GM19240 (cell line): ENCODE results near the gene TXNL4A.
"Not testable (repeated sequence)": the region's sequence is repeated elsewhere in the genome, so short reads cannot be mapped to it uniquely, and the experiment has no call there.

Experiments
- DNase-seq: peaks from one replicate; pipeline ENCODE4 v3.0.0; 2011; ENCODE audit warnings: low spot score; ENCODE audit not compliant: insufficient read length

The TXNL4A gene, protein sequence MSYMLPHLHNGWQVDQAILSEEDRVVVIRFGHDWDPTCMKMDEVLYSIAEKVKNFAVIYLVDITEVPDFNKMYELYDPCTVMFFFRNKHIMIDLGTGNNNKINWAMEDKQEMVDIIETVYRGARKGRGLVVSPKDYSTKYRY

DNA sequence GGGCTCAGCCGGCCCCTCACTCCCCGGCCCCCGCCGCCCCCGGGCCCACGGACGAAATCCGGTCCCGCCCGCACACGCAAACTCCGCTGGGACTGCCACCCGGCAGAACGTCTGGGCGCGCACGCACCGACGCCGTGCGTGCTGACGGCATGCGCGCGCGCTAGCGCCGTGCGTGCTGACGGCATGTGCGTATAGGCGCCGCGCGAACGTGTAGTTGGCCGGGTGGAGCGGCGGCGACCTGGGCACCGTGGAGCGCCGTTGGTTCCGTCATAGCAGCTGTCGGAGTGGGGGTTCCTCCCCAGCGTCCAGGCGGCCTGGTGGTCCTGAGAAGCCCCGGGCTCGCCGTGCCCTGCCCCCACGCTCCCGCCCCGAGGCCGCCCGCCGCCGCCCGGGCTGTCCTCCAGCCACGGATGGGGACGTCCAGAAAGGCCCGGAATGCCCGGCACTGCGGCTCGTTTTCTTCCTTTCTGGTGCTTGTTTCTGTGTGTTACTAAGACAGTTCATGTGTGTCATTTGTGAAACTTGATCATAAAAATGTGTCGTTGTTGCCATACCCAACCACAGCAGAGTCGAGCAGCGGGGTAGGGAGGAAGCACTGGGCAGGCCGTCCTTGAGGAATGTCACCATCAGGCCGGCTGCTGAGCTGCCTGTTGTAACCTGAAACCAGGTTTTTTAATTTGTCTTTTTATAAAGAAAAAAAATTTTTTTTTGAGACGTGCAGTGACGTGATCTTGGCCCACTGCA, at the start of gene TXNL4A:
Gene TXNL4A, minus strand, starts transcription at position 113 of the 744 bp plus-strand sequence. CDS start 171 bp downstream, outside the sequence.
- peak; percentile 60 for DNase-seq

DNA sequence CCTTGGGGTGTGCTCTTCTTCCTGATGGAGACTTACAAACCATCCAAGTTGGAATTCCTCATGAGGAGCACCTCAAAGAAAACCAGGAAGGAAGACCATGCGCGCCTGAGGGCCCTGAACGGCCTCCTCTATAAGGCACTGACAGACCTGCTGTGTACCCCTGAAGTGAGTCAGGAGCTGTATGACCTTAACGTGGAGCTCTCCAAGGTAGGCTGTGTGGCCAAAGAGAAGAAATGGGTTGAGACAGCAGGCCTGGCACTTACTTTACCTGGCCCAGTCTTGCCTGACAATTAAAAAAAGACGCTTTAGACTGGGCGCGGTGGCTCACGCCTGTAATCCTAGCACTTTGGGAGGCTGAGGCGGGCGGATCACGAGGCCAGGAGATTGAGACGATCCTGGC, 48.9 kb upstream of the TXNL4A start:
- DNase-seq: no peak

DNA sequence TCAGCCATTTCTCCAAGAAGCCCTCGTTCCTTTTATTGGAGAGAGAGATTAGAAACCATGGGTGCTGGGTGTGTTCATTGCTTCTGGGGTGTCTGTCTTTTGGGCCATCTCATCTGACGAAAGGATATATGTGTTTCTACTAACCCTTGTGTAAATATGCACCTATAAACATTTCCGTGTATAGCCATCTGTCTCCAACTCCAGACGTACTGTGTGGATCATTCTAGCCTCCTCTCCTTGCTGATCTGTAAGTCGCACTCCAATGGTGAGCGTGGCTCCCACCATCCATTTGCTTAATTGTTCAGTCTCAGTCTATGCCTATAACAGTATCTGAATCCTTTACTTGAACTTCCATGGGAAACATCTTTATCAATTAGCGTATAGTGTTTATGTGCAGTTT, 47.6 kb upstream of the TXNL4A start:
- no peak for DNase-seq

DNA sequence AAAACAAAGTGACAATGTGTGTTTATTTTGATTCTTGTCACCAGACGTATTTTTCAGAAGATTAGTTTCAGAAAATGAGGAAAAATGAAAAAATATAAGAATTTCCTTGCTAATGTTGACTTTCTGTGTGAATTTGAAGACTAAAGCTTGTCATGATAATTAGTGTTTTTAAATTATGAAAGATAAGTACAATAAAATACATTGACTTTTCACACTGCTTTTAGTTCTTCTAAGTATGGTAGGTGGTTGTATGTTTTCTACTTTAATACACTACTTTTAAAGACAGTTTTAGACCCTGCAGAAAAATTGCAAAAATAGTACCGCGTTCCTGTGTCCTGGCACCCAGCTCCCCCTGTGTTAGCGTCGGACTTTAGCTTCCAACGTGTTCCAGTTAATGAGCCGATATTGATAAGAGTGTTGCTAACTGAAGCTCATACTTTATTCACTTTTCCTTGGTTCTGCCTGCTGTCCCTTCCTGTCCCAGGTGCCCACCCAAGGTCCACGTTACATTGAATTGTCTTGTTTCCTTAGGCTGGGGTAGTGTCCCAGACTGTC, 46.6 kb upstream of the TXNL4A start:
- no peak for DNase-seq

DNA sequence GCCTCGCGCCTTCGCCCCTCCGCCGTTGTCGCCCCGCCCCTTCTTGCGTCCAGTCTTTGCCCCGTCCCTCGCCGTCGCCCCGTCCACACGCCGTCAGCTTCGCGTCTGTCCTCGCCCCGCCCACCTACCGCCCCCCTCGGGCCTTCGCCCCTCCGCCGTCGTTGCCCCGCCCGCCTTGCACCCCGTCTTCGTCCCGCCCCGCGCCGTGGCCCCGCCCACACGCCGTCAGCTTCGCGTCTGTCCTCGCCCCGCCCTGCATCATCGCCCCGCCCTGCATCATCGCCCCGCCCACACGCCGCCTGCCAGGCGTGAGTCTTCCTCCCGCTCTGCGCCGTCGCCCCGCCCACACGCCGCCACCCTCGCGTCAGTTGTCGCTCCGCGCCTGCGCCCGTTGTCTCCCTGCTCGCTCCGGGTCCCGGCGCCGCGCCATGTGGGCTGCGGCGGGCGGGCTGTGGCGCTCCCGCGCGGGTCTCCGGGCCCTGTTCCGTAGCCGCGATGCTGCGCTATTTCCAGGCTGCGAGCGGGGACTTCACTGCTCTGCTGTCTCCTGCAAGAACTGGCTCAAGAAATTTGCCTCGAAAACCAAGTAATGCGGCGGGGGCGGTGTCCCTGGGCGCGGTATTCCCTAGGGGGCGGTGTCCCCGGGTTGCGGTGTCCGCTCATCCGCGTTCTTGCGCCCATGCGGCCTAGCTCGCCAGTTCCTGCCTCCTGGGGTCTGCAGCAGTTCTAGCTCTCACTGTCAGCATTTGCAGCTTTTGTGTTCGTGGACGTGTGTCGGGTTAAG, 45.9 kb upstream of the TXNL4A start, which contains the start of gene RBFA:
Gene RBFA, plus strand, starts transcription at position 367 of the 784 bp plus-strand sequence. Its CDS starts 62 bp downstream, at position 429.
- peak; percentile 97 for DNase-seq

DNA sequence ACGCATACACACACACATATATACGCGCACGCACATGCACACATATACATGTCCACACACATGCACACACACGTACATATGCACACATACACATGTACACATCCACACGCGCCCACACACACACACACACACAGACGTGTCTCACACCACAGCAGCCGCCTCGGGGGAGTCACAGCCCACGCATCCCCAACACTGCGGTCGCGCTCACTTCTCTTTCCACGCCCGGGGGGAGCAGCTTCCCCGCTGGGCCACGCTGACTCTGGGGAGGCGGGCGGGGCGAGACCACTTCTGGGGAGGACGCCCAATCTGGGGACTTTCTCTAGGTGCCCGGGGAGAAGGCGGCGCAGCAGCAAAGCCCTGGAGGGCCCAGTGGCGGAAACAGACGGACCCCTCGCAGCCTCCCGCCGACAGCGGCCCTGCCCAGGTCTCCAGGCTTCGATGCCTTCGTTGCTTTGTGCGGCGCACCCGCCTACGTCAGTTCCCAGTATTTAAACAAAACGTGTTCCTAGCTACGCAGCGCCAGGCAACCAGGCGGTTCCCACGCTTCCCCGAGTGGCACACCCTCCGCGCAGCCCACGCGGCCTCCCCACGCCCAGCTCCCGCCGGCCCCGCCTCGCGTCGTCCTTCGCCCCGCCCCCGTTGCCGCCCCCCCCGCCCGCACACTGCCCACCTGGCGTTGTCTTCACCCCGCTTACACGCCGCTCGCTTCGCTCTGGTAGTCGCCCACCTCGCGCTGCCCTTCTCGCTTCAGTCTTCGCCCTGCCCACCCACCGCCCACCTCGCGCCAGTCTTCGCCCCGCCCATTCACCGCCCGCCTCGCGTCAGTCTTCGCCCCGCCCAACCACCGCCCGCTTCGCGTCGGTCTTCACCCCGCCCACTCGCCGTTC, 45.1 kb upstream of the TXNL4A start:
- no peak for DNase-seq

DNA sequence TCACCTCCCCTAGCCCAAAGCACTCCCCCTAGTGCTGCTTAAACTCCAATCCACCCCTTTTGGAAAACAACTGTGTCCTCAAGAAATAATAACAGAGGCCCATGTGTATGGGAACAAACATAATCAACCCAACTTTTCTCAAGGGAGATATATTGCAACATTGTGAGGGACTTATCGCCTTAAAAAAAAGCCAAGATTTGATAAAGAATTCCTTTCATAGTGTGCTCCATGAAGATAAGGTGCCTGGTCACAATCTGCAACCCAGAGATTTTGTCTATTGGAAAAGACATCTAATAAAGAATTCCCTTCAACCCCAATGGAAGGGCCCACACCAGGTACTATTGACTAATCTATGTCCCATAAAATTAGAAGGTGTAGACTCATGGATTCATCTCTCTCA, 41.3 kb upstream of the TXNL4A start:
- no peak for DNase-seq

DNA sequence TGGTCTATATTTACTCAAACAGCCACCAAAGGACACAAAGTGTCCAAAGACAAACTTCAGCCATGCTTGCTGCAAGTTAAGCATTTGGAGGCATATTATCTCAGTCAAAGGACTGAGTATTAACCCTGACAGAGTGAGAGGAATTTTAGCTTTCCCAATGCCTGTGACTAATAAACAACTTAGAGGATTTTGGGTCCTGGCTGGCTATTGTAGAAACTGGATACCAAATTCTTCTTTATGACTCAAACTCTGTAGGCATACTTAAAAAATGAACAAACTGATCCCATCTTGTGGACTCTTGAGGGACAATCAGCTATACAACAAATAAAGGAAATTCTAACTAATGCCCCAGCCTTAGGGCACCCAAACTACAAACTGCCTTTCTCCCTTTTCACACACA, 39.4 kb upstream of the TXNL4A start:
- not testable (repeated sequence) for DNase-seq

DNA sequence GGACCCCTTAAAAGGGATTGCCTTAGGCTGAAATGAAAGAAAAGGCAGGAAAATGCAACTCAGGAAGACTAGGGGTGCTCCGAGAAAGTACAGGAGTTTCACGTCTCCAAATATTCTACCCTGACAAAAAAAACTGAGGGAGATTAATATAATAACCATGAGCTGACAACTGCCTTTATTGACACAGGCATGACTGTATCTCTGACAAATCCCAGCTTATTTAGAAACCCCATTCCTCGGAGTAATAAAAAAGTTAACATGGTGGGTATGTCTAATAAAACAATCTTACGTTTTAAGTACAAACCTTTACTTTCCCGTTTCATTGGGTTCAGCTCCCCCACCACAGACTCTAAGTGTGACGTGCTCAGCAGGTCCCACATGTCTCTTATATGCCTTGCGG, 38.0 kb upstream of the TXNL4A start:
- DNase-seq: no peak

DNA sequence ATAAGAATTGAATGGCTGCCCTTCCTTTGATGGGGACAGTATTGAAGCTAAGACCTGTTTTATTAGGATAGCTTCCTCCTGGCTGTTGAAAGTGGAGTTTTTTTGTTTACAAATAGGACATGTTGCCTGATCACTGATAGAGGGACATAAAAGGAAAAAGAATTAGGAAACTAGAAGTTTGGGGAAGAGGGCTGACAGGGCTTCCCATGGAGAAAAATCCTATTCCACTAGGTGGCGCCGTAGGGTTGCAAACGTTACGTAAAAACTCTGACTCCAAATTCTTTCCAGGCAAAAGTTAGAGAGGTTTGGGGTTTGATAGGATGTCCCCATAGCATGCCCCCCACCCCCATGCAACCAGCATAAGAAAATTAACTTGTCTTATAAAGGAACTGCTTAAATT, 34.8 kb upstream of the TXNL4A start:
- DNase-seq: no peak

DNA sequence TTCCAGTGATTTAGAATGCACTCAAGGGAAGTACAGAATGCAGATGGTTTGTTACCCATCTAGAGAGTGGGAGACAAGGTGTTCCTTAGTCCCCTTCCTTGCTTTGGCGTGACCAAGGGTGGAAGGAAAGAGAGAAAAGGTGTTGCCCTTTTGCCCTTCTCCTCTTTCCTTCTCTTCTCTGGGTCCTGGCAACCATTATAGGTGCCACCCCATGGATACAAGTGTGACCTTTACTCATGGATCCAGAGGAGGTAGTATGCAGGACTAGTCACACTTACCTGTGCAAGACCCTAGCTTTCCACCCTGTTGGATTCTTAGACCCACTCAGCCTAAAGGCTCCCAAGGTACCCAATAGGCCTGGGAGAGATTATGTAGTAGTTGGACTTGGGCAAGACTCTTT, 34.2 kb upstream of the TXNL4A start:
- DNase-seq: no peak

DNA sequence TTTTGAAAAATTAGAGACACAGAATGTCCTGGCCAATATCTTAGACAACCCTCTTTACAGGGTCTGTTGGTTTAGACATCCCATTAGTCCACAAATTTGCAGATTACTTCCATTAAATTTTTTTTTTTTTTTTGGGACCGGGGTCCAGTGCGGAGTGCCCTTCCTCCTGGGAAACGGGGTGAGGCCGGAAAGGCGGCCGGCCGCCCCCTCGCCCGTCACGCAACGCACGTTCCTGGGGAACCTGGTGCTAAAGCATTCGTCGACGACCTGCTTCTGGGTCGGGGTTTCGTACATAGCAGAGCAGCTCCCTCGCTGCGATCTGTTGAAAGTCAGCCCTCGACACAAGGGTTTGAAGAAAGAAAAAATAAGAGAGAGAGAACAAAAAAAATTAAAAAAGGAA, 24.4 kb upstream of the TXNL4A start:
- no peak for DNase-seq

DNA sequence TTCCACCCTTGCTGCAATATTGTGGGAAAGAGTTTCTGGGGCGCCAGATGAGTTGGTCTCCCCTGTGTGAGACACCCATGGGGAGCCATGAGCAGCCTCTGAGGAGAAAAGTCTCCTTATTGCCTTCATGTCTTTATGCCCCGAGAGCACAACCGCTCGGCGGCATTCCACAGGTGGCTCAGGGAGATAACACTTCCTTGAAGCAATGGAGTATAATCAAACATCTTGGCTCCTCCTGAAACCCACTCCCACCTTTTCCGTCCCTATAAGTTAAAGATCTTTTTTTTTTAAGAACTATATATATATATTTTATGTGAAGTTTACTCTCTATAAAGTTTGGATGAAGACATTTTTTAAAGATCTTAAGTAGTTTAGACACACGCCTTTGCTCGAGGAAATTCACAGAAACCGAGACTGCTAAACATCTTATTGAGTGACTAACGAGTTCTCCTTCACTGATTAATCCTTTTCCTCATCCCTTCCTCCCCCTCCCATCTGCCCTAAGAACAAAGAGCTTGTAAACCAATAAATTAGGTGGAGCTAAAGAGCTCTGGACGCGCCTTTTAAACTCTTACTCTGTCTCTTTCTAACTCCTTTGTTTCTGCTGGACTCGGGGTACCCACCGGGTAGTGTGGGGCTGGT, 23.3 kb upstream of the TXNL4A start:
- not testable (repeated sequence) for DNase-seq

DNA sequence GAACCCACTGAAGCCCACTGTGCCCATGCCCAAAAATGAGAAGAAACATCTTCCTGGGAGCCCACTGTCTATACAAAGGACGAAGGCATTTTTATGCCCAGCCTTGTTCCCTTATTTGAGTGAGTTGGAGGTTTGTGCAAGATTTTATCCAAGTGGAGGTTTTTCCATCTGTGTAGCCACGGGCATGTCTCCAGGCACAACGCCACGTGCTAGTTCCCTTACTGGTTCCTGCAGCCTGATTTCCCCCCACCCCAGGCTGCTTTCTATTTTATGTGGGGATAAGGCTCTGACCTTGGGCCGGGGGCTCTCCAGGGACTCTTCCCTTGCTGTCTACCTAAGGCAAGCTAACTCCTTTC, 22.2 kb upstream of the TXNL4A start:
- no peak for DNase-seq

DNA sequence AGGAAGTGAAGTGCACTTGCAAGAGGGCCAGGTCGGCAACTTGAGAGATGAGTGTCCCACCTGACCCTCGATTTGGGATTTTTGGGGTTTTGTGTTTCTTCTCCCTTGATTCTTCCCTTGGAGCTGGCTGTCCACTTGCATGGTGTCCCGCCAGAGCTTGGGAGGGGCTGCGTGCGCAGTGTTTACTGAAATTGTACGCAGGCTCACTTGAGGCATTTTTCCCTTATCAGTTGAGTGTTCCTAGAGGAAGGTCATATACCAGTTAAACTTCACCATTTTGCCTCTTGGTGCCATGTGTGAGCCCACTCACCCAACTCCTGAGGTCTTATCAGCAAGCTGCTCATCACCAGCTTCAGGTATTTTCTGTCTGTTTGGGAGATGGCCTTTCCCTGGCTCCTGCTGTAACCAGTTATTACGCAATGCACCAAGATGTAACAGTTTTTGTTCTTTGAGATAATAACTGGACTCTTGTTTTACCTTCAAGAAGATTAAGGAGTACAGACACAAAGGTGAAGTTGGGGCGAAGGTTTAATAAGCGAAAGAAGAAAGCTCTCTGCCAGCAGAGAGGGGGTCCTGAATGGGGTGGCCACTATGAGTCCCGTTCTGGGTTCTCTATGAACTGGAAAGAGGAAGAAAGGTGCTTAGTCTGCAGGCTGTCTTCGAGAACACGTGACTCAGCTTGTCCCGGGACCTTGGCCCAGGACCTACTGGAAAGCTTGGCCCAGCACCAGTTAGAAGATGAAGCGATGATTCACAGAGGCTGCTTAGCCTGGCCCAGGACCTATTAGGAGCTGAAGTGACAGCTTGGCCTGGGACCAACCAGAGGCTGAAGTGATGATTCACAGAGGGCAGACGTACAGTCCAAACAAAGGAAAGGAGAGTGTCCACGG, 21.5 kb upstream of the TXNL4A start:
- no peak for DNase-seq

DNA sequence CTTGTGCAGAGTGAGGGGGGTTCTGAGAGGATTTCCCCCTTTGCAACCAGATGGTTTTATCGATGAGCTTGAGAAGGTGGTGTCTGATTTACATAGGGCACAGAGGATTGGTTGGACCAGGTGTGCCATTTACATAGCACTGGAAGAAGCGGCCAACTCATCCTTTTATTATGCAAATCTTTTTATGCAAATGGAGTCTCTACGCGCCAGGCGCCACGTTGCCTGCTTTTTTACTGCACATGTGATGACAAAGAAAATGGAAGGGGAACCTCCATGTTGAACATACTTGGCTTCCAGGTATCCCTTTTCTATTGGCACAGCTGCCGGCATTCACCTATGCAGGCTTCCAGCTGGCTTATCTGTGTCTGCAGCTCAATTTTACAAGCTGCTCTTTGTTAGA, 18.4 kb upstream of the TXNL4A start:
- no peak for DNase-seq

DNA sequence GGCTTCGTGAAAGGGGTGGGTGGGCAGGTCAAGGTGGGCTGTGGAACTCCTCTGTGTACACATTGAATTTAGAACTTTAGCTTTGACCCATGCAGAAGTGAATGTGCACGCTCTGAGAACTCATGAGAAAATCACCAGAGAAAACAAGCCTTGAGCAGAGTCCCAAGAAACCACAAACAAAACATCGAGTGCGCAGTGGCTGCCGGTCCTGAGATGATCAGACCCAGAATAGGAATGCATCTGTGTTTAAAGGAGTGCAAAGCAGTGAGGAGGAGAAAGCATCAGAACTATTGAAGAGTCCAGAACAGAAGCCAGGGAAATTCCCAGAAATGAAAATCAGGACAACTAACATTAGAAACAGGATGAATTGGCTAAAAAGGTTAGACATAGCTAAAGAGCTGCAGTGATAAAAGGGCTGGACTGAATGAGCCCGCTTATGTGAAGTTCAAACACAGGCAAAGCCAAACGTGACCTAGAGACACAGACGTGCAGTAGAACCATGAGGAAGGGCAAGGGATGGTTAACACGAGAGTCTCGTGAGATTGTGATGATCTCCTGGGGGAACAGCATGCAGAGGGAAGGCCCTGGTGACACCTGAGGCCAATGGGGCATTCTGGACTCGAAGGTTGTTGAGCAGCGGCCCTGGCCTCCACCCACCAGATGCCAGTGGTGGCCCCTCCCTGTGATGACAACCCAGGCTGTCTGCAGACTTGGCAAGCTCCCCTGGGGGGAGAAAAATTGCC, 16.4 kb upstream of the TXNL4A start:
- no peak for DNase-seq

DNA sequence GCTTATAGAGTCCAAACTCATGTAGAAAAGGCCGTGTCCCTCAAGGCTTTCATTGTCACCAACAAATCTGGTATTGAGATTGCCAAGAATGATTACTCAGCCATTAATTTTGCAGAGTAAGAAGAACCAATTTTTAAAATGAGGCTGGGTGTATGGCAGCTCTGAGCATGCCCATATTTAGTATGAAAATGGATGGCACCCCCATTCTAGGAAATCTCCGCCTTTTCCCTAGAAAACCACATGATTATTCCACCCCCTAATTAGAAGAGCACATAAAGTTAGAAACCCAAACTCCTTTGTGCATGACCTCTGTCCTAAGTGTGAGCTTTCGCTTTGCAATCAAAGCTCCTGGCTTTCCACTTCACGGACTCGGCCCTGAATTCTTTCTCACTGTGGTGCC, 14.1 kb upstream of the TXNL4A start:
- no peak for DNase-seq

DNA sequence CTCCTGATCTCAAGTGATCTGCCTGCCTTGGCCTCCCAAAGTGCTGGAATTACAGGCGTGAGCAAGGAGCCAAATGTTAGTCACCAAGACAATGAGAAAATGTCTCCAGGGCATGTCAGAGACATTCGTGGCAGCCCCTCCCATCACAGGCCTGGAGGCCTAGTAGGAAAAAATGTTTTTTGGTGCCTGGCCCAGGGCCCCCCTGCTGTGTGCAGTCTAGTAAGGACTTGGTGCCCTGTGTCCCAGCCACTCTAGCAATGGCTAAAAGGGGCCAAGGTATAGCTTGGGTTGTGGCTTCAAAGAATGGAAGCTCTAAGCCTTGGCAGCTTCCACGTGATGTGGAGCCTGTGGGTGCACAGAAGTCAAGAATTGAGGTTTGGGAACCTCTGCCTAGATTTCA, 12.5 kb upstream of the TXNL4A start:
- no peak for DNase-seq
